GM21447 (cell line): ENCODE data around the gene ABCA8.

Experiments
- ATAC-seq: cut with Tn5 transposase; IDR thresholded peaks from one replicate; pipeline ENCODE4 v1.9.1; 2021; ENCODE audit not compliant: unreplicated experiment

ABCA8 gene

DNA sequence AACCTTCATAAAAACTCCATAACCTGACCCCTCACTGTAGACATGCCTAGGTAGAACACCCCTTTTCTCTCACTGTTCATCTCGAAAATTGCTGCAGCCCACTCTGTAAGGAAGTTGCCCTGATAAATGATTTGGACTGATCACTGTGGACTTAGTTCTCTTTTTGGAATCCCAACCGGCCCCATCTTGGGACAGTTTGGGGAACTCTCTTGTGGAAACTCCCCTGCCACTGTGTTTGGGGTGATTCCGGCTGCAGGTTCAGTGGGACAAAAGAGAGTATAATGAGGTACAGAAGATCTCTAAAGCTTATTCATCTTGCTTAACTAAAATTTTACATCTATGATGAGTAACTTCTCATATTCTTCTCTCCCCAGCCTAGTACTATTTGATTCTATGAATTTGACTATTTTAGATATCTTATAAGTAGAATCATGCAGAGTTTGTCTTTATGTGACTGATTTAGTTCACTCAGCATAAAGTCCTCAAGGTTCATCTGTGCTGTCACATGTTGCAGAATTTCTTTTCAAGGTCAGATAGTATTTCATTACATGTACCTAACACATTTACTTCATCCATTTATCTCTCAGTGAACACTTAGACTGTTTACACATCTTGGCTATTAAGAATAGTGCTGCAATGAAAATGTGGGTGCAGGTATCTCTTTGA is 84.9 kb downstream of the ABCA8 start:
- ATAC-seq = no peak

GRCh38 chr17:68868708-68869107 is 86.5 kb downstream of the ABCA8 start:
- no peak for ATAC-seq

GRCh38 chr17:68867759-68868516 is 87.3 kb downstream of the ABCA8 start:
- ATAC-seq = no peak

DNA sequence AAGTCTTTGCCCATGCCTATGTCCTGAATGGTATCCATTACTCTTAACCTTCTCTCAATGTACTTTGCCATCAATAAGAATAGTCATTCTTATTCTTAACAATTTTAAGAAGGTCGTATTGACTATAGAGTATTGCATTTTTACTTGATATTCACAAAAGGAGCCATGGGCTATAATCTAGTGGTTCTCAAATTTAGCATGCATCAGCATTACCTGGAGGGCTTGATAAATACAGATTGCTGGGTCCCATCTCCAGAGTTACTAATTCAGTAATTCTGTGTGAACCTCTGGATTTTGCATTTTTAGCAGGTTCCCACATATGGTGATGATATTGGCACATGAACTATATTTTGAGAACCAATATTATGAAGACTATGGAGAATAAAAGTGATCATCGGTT is 89.6 kb downstream of the ABCA8 start:
- ATAC-seq = no peak

DNA sequence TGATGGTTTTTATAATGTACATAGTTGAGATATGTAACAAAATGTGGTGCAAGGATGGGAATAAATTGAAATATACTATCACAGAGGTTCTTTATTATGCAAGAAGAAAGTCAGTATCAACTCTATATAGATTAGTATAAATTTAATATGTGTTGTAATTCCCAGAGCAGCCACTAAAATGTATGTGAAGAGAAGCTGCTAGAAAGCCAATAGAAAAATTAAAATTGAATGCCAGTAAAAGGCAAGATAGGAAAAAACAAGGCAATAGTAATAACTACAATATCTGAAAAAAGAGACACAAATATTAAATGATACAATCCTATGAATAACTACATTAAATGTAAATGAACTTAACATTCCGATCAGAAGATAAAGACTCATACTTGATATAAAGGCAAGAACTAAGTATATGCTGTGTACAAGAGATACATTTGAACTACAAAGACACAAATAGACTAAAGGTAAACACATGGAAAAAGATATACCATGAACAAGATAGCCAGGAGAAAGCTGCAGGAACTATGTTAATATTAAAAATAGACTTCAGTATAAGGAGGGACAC is 92.0 kb downstream of the ABCA8 start:
- no peak for ATAC-seq

DNA sequence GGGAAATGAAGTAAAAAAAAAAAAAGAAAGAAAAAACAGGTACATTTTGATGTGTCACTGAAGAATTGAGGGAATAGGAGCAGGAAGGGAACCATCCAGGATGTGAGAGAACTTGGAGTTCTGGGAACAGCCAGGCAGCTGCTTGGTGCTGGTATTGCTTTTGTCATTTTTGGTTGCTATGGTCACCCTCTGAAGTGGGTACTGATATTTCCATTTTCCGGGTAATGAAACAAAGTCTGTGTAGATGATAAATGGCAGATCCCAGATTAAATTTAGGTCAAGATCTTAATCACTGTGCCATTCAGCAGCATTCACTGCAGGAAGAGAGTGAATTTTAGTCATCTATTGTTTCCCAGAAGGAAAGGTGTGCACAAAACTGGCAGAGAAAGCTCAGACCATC is 93.6 kb downstream of the ABCA8 start:
- ATAC-seq = no peak

GRCh38 chr17:68860941-68861340 is 94.3 kb downstream of the ABCA8 start:
- ATAC-seq = no peak

DNA sequence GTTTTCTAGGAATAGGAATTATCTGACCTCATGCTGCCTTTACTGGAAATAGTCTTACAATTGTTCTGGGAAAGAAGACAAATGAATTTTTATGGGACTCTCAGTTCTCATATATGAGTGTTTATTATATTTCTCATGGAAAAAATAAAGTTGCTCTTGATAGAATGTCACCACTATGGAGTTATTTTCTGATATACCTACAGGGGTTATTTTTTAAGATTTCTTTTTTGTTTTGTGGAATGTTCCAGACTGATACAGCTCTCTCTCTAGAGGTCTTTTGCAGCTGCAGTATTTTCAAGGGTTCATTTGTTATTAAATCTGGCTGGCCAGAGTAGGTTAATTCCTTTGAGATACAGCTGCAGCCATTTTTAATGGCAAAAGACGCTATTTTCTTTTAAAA is 100.7 kb downstream of the ABCA8 start:
- no peak for ATAC-seq

GRCh38 chr17:68853439-68853838 is 101.8 kb downstream of the ABCA8 start:
- no peak for ATAC-seq

DNA sequence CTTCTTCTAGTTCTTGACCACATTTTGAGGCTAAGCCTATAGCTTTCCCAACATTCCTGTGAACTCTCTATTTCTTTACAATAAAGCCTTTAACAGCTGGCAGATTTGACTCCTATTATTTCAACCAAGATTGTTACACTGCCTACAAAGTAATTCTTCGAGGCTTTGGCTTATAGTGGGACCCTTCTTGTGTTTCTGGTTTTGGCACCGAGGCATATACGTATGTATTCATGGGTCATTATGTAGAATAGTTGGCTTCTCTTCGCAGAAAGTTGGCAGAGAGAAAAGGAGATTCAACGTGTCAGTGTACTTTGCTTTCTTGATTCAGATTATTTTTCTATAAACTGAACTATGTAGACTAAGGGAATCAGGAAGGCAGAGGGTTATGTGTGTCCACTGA is 102.2 kb downstream of the ABCA8 start:
- ATAC-seq = no peak

- no peak for ATAC-seq
Observed at GRCh38 chr17:68851890-68852289, 103.3 kb downstream of the ABCA8 start.

DNA sequence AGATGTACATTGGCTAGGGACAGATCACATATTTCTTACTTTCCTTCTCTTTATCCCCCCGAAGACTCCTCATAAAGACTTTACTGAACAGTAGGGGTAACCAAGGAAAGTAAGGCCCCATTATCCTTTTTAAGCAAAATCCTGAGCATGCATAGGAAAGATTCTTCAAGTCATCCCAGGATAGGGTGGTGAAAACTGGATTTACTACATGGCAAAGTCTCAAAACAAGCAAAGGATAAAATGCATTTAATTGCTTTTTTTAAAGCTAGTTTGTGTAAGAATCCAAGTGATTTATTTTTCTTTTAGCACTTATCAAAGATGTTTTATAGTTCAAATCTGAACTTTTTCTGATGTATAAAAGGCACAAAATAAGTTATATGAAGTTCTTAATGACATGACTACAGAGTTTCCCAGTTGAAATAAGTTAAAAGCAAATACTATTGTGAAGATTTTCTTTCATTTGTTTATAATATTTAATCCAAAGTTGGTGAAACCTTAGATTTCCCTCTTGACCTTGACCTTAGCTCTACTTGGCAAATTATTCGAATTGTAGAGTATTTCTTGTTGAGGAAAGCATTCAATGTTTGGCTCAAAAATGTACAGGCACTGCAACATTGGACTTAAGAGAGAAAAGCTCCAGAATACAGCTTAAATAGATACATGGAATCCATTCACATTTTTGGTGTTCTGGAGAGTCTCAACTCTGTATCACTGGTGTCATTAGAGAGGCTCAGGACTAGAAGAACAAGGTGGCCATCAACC is 104.3 kb downstream of the ABCA8 start:
- ATAC-seq = no peak

DNA sequence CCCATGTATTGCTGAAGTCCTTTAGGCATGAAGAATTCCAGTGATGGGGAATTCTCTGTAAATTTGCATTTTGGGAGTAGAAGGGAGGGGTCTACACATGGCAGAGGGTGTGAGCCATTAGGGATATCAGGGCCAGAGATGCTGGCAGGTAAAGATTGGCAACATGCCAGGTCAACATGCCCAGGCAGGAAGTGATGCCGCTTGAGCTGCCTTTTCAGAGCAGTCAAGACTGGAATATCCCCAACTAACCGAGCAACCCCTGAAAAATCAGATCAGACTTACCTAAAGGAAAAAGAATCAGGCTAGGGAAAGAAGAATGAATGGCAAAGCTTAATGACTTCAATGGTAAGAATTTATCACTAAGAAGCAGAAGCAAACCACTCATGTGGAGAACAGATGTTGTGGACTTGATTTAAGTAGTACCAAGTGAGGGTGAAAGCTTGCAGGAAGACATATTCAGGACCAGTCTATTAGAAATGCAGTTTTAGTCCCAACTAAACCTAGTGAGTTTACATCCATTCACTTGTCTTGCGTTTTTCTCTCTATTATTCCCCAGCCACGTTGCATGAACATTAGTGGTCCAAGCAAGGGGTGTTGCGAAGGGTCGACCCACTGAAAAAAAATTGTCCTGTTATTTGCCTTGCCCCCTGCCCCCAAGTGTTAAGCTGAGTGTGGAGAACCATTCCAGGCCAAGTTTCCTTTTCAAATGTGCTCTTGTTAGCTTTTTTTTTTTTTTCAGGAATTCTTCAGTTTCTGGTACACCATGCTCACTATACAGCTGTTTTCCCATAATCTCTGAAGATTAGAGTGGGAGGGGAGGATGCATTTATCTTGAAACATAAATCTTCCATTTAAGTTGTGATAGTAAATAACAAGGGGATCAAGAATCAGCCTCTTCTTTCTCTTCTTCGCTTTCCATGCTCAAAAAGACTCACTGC is 105.2 kb downstream of the ABCA8 start:
- ATAC-seq = no peak

DNA sequence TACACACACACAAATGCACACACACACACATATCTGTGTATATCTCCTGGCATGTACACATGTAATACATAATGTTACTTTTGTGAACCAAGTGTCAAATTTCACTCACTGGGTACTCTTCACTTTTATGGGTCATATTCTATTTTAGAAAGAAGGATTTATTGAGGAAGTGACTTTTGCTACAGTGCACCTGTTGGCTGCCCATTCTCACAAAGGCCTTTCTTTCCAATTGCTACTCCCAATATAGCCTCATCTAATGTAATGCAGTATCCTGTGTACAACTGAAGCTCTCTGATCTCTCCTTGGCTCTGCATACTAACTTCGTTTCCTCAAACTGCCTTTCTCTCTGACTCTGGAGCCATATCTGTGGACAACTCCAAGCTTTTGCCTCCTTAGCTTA is 107.5 kb downstream of the ABCA8 start:
- no peak for ATAC-seq

DNA sequence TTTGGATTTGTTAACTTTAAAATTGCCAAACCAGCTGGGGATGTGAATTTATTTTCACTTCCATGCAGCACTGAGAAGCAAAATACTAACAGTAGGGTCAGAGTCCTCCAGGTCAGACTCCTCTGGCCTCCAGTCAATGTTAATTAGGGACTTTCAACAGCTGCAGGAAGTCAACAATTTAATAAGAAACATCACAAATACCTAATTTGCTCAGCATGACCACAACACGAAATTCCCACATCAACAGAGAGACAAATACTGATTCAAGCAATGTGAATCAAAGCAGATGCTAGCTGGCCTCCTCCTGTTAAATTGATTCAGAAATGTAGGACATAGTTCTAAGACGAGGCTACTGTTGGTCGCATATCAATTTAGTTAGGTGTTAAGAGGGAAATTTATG is 111.7 kb downstream of the ABCA8 start:
- ATAC-seq = no peak

DNA sequence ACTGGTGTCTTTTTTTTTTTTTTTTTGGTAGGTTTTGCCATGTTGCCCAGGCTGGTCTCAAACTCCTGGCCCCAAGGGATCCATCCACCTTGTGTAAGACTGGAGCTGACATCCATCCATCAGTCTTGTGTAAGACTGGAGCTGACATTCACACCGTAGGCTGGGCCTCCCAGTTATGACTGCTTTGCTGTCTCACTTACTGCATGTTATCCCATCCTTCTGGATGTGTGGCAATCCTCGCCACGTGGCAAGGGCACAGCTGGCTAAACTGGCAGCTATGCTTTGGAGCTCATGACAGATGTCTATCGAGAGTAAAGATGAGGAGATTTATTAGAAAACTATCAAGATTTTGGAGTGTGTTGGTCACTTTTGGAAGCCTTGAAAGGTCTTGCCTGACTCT is 115.1 kb downstream of the ABCA8 start:
- no peak for ATAC-seq

- ATAC-seq = no peak
Observed at GRCh38 chr17:68835071-68835470, 120.1 kb downstream of the ABCA8 start.

GRCh38 chr17:68834328-68834836 is 120.8 kb downstream of the ABCA8 start:
- no peak for ATAC-seq

- ATAC-seq = no peak
Observed at GRCh38 chr17:68832109-68832802, 122.9 kb downstream of the ABCA8 start.

DNA sequence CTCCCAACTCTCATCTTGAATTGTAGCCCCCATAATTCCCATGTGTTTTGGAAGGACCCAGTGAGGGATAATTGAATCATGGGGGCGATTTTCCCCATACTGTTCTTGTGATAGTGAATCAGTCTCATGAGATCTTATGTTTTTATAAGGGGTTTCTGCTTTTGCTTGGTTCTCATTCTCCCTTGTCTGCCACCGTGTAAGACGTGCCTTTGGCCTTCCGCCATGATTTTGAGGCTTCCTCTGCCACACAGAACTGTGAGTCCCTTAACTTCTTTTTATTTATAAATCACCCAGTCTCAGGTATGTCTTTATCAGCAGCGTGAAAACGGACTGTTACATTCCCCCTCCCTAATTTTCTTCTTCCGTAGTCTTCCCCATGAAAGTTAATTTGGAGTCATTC is 124.0 kb downstream of the ABCA8 start:
- no peak for ATAC-seq
